ENCODE data around the gene MPP3.

MPP3 gene

GRCh38 chr17:43754947-43755346 is 78.0 kb downstream of the MPP3 start:
- Mint-ChIP-seq H3K9me3 (no peaks in the 10 kb centered on the region), H3K4me1 (ENCODE audit: low read depth) (peaks cover 3% of the 10 kb centered on the region), H3K36me3 (ENCODE audit: low read depth) (no peaks in the 10 kb centered on the region), H3K27ac (no peak overlapping the region), H3K27me3 (peaks cover 65% of the 10 kb centered on the region), H3K4me3 (no peak overlapping the region)
- DNase-seq = no peak

DNA sequence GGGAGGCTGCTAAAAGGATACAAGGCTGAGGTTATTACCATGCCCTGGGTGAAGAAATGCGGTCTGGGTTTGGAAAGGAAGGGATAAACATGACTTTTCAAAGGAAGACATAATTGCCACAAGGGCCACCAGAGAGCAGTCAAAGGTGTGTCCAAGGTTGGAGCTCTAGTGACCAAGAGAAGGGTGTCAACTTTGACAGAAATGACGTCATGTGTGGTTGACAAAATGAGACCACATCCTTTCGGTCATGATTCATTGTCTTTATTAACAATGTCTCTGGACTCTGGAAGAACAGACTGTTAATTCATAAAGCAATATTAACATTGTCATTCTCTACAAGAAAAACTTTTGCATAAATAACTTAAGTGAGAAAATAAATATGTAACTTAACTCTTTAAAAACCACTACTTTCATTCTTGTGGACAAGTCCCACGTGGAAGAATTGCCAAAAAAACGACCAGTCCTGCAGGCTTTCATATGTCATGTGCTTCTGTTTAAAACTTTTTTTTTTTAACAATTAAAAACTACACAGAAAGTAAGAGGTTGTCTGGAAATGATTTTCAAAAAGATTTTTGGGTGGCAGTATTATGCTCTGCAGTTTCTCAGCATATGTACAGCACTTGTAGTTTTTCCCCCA is 79.3 kb downstream of the MPP3 start:
- Mint-ChIP-seq H3K27me3 (peaks cover 70% of the 10 kb centered on the region), H3K9me3 (no peaks in the 10 kb centered on the region), H3K4me3 (no peak overlapping the region), H3K4me1 (ENCODE audit: low read depth) (peaks cover 3% of the 10 kb centered on the region), H3K27ac (no peak overlapping the region), H3K36me3 (ENCODE audit: low read depth) (no peaks in the 10 kb centered on the region)
- no peak for DNase-seq
